Suprapubic skin (tissue), 4 donors: ENCODE data around the gene PCK2.

Source experiments
- EP300 ChIP-seq: sonication (generic); formaldehyde crosslinking; IDR thresholded peaks from one replicate; pipeline ENCODE4 v1.6.1; 2017; ENCODE audit warnings: antibody characterized with exemption
- POLR2A ChIP-seq, 2 donors: fragments of 450-650 bp; IDR thresholded peaks; one replicate each; pipeline ENCODE4 v1.6.1; 2017; ENCODE audit warnings: antibody characterized with exemption in 2 of 2, mild to moderate bottlenecking in 2 of 2, moderate library complexity in 2 of 2
- POLR2AphosphoS5 ChIP-seq, 3 donors: sonication (generic); formaldehyde crosslinking; IDR thresholded peaks; one replicate each; pipeline ENCODE4 v1.6.1; 2017; ENCODE audit warnings: antibody characterized with exemption in 3 of 3

- TF ChIP-seq EP300 (no peak), POLR2AphosphoS5 (IDR thresholded peaks at IDR 0.05) (no peak), POLR2A (IDR thresholded peaks at IDR 0.05) (no peak)
These were observed 6.9 kb downstream of the PCK2 start for GRCh38 chr14:24100982-24101494.
